Measurements from ENCODE around the gene LIN9.

DNA sequence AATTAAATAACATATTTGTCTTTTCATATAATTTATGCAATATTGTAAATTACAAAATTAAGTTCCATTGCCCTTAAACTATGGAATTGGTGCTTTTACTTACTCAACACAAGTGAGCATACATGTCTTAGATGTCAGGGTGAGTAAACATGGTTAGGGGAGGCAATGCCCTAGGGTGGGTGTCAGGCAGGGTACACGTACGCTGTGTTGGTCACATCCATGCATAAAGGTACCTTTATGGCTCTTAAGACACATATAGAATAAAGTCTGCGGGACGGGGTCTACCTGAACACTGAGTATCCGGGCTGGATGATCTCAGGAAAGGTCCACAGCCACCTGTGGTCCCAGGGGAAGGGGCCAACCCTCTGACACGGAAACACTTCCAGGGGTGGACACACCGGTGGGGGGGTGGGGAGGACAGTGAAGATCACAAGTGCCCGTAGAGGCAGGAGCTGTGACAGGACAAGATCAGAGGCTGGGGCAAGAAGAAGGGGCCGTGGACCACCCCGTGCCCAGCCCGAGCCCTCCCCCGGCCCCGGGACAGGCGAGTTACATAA, 720 bp downstream of the LIN9 start:
- TF ChIP-seq SP1 (IDR thresholded peaks at IDR 0.05): no peak
- no peak for TF ChIP-seq FOXK2 (IDR thresholded peaks at IDR 0.05)
- no peak for TF ChIP-seq BHLHE40 (IDR thresholded peaks at IDR 0.05; ENCODE audit: borderline replicate concordance)
- no peak for TF ChIP-seq LEF1 (IDR thresholded peaks at IDR 0.05; ENCODE audit: borderline replicate concordance)
- TF ChIP-seq SUZ12 (IDR thresholded peaks at IDR 0.05): no peak
- TF ChIP-seq ARNT (IDR thresholded peaks at IDR 0.05): no peak
- no peak for TF ChIP-seq HDGF (IDR thresholded peaks at IDR 0.05; ENCODE audit: borderline replicate concordance)

All from HEK293T (cell line).